Fibroblast of pulmonary artery (primary cell): Measurements from ENCODE around the gene TNNT3.

Source experiments
- DNase-seq: peaks from one replicate; pipeline ENCODE4 v3.0.0-alpha.2; 2010; ENCODE audit warnings: low read depth
- H3K4me3 ChIP-seq: replicated peaks from 2 replicates; pipeline ENCODE4 v1.5.1; 2011; ENCODE audit warnings: low read depth, mild to moderate bottlenecking, control low read depth, low read length, moderate library complexity
- TF ChIP-seq, protein P1 (sequence below): IDR thresholded peaks from 2 replicates; pipeline ENCODE4 v1.5.1; 2011; ENCODE audit warnings: mild to moderate bottlenecking, control low read depth, low read length, inconsistent platforms; ENCODE audit errors: missing control alignments

Gene TNNT3

DNA sequence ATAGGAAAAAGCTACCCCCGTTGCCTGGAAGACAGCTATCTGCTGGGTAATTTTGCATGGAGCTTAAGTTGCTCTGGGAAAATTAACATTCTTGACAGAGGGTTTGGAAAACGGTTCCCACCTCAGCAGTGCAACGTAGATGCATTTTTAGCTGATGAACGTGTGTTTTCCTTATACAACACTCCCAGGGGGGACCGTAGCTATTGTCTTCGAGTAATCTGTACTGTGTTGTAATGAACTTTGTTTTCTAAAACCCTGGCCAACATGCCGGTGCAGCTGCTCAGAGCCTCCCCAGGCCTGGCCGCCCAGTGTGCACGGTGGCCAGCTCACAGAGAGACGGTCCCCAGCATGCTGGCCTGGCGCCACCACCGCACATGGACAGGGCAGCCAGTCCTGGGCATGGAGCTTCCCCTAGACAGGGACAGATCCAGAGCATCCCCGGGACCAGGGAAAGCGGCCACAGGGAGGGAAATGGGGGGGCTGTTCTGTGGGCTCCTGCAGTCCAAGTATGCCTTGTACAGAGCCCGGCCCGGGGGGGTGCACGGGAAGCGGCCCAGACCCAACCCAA, 2.2 kb downstream of the TNNT3 start:
- peak; percentile 92 for DNase-seq
- no peak overlapping the region for H3K4me3 ChIP-seq
- TF ChIP-seq, protein P1, sequence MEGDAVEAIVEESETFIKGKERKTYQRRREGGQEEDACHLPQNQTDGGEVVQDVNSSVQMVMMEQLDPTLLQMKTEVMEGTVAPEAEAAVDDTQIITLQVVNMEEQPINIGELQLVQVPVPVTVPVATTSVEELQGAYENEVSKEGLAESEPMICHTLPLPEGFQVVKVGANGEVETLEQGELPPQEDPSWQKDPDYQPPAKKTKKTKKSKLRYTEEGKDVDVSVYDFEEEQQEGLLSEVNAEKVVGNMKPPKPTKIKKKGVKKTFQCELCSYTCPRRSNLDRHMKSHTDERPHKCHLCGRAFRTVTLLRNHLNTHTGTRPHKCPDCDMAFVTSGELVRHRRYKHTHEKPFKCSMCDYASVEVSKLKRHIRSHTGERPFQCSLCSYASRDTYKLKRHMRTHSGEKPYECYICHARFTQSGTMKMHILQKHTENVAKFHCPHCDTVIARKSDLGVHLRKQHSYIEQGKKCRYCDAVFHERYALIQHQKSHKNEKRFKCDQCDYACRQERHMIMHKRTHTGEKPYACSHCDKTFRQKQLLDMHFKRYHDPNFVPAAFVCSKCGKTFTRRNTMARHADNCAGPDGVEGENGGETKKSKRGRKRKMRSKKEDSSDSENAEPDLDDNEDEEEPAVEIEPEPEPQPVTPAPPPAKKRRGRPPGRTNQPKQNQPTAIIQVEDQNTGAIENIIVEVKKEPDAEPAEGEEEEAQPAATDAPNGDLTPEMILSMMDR: no peak

DNA sequence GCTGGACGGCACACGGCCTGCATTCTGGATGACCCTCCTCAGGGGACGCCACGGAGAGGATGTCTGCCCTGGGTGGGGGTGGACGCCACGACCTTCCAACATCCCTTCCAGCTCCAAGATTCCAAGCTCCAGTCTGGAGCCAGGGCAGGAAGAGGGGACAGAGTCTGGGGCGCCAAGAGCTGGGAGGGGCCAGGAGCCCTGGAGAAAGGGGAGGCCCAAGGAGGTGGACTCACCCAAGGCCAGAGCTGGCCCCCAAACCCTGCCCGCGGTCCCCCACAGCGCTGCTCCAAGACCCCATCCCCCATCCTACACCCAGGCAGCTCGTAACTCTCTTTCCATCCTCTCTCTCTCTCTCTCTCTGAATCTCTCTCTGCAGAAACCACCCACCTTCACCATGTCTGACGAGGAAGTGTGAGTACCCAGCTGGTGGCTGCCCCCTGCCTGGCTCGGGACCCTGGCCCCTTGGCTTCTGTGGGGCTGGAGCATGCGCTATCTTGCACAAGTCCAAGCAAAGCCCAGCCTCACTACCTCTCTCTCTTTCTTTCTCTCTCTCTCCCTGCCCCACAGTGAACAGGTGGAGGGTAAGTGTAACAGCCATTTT, 3.1 kb downstream of the TNNT3 start:
- no peak overlapping the region for H3K4me3 ChIP-seq
- TF ChIP-seq, protein P1: no peak
- no peak for DNase-seq

DNA sequence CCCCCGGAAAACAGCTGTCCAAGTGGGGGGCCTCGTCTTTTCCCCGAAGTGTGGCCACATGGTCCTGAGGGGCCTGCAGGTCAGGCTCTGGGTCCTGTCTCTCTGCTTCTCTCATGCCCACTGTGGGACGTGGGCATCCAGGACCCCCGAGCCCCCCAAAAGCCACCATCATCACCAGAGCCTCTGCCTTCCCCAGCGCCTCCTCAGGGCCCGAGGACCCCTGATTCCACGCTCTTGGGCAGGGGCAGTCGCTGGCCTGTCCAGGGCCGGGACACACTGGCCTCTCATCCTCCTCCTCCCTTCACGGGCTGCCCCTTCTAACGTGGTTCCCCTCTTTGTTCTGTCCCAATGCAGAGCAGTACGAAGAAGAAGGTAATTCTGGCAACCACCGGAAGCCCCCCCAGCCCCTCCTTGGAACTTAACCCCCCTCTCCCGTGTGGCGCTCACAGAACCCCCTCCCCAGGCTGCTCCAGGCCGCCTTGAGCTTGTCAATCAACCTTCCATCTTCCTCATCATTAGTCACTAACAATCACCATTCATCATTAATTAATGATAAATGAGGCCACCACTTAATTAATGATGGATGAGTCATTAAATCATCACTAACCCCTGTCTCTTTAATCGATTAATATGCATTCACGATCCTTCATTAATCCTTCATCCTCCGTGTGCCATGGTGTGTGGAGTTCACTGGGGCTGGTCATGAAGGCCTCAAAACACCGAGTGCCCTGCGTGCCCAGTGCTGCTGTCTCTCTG, 3.9 kb downstream of the TNNT3 start:
- DNase-seq: no peak
- H3K4me3 ChIP-seq: no peak overlapping the region
- TF ChIP-seq, protein P1: no peak

DNA sequence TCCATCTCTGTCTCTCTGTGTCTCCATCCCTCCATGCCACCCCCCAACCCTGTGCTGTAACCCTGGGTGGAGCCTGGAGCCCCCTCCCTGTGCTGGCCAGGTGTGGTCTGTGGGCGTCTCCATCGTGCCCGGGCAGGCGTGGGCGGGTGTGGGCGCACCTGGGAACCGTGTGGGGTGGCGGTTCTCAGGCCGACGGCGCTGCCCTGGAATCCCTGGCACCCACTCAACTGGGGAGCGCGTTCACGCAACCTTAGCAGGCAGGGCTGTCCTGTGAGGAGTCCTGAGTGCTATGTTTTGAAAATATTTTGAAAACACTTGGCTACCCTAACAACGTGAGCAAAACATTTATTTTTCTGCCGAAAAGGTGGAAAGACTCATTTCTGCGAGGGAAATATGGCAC, 4.7 kb downstream of the TNNT3 start:
- DNase-seq: no peak
- TF ChIP-seq, protein P1: no peak
- H3K4me3 ChIP-seq: no peak overlapping the region

DNA sequence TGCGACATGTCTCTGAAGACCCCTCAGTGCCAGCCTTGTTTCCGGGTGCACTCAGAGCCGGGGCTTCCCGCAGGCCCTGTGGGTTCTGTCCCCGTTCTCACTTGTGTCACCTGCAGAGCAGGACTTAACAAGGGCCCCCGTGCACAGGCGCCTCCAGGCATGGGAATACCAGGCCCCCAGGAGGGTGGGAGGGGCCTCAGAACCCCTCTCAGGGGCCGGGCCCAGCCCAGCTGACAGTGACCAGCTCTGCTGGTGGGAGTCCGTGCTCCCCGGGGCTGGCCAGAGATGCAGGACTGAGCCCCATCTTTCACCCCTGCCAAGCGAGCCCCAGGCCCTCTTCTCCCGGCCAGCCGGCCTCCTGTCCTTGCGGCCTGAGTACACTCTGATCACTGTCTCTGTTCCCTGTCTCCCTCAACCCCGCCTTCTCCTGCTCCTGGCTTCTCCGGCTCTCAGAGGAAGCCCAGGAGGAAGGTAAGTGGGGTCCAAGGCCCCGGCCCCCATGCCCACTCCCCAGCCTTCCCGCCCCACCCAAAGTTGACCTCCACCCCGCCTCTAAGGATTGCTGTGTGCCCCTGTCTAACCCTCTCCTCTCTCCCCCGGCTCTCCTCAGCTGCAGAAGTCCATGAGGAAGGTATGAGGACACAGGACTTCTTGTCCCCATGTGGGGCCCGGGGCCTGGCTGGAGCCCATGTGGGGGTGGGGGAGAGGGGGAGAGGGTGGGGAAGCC, 5.3 kb downstream of the TNNT3 start:
- no peak overlapping the region for H3K4me3 ChIP-seq
- no peak for DNase-seq
- TF ChIP-seq, protein P1: no peak

DNA sequence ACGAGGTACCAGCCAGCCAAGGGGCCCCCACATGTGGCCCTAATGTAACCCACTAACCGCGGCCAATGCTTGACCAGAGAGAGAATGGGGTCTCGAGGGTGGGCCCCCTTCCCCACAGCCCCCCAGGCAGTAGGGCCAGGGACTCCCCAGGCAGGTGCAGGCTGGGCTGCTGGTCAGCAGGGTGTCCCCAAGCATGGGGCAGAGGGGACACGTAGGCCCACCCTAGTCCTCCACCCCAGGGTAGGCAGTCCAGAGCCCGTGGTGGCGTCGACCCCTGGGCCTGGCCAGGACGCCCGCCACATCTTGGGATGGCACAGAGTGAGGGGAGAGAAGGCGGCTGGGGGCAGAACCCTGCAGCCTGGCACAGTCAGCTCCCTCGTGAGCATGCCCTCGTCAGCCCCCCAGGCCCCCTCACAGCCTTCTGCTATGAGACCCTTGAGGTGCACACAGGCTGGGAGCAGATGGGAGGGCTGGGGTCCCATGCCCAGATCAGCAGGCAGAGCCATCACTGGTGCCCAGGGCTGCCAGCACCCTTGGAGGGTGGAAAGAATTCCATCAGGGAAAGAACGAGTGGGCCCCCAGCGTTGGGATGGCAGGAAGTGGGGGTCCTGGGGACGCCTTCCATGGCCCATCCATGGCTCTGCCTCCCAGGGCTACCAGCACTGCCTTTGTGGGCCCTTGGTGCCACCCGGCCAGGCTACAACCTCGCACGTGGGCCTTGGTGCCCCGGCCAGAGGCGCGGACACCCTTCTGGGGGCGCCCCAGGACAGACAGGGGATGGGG, 6.1 kb downstream of the TNNT3 start:
- TF ChIP-seq, protein P1: no peak
- H3K4me3 ChIP-seq: no peak overlapping the region
- DNase-seq: no peak
